Measurements from ENCODE around the gene KAZN.

DNA sequence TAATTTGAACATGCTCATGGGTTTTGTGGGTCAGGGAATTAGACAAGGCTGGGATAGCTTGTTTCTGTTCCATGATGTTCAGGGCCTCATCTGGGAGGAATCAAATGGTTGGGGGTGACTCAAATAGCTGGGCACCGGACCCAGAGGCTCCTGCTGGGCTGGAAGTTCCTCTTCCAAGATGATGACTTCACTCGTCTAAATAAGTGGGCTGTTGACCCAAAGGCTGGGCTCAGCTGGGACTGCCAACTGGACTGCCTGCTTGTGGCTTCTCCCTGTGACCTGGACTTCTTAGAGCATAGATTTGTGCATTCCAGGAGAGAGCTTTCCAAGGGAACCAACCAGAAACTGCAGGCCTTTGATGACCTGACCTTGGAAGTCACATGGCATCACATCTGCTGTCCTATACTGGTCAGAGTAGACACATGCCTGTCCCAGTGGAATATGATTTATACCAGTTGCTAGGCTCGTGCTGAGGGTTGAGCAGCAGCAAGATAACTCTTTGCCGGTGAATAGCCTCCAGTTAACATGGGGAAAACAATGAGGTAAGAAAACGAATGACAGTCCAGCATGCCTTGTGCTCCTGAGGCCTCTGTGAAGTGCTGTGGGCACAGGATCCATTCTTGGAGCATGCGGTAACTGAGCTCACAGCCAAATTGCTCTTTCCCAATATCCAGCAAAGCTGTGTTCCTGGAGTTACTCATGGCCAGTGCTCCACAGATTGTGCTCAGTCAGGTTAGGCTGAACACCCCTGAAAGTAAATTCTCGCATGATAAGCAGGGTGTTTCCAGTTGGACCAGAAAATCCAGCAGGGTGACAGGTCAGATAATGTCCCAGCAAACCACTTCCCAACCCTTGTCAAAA, 282.2 kb downstream of the KAZN start:
- no peak for TF ChIP-seq EP300 (IDR thresholded peaks at IDR 0.05)
- TF ChIP-seq, protein P1, sequence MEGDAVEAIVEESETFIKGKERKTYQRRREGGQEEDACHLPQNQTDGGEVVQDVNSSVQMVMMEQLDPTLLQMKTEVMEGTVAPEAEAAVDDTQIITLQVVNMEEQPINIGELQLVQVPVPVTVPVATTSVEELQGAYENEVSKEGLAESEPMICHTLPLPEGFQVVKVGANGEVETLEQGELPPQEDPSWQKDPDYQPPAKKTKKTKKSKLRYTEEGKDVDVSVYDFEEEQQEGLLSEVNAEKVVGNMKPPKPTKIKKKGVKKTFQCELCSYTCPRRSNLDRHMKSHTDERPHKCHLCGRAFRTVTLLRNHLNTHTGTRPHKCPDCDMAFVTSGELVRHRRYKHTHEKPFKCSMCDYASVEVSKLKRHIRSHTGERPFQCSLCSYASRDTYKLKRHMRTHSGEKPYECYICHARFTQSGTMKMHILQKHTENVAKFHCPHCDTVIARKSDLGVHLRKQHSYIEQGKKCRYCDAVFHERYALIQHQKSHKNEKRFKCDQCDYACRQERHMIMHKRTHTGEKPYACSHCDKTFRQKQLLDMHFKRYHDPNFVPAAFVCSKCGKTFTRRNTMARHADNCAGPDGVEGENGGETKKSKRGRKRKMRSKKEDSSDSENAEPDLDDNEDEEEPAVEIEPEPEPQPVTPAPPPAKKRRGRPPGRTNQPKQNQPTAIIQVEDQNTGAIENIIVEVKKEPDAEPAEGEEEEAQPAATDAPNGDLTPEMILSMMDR (IDR thresholded peaks at IDR 0.05) = no peak
